Measurements from ENCODE around the gene MAPKAP1.

GRCh38 chr9:125399666-125400065, 307.3 kb downstream of the MAPKAP1 start:
- TF ChIP-seq SP1 (IDR thresholded peaks at IDR 0.05) (no peak), NFRKB (IDR thresholded peaks at IDR 0.05) (no peak)

Data from HEK293T (cell line).